ENCODE data around the gene TMEM131L. TPM values are rescaled to one million over a fixed set of nuclear protein-coding genes. Genes with fewer than 3 reads are reported as not detected.

Gene TMEM131L
- total RNA-seq, 3 donors from 2014 or later, result 5.9 to 9.8 (median 6.7) TPM

DNA sequence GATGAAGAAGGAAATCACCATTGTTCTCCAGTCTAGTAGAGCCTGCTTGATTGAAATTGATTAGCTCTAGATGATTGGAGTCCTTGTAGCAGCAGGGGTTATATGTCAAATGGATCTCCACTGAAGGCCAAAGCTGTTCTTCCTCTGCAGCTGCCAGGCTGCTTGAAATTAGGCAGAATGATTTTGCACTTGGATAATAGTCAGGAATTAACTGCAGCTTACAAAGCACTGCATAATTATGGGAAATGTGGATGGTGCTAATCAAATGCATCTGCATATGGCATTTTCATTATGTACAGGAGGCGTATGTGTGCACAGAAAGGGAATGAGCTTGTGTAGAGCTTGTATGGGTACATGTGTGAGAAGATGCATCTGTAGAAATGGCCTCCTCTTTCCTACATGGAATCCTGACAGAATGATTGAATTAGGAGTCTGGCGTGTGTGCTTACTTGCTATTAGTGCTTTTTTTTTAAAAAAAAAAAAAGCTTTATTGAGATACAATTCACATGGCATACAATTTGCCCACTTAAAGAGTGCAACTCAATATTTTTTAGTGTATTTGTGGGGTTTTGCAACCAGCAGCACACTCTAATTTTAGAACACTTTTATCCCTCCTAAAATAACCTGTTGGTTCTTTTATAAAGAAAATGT is 65.9 kb downstream of the TMEM131L start:
- ATAC-seq (no peak), DNase-seq (no peak)
- no peak for TF ChIP-seq CTCF (IDR thresholded peaks at IDR 0.05)
- Histone ChIP-seq H3K4me3 (no peak overlapping the region), H3K9me3 (no peaks in the 10 kb centered on the region), H3K4me1 (ENCODE audit: low read depth) (peaks cover 28% of the 10 kb centered on the region), H3K36me3 (ENCODE audit: low read depth) (no peaks in the 10 kb centered on the region)
- intact Hi-C loops (cut with DNase I, micrococcal nuclease), result no loop called here

DNA sequence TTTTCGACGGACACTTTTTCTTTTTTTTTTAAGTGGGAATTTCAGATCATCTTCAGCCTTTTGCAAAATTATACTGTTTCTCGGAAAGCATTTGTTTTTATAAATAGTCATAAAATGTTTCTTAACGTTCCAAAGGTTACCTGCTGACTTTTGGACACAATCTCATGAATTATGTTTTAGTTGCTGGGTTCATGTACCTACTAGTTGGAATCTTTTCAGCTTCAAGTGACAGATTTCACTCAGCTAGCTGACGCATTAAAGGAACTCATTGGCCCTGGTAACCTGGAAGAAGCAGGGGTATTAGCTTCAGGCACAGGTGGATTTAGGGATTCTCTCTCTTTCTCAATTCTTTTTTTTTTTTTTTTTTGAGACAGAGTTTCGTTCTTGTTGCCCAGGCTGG is 66.5 kb downstream of the TMEM131L start:
- H3K4me3 ChIP-seq, result no peak overlapping the region
- H3K9me3 ChIP-seq, result no peaks in the 10 kb centered on the region
- DNase-seq (no peak), ATAC-seq (peak; percentile 63)
- H3K4me1 ChIP-seq (ENCODE audit: low read depth), result peaks cover 25% of the 10 kb centered on the region
- intact Hi-C loops (cut with DNase I, micrococcal nuclease), result no loop called here
- no peak for TF ChIP-seq CTCF (IDR thresholded peaks at IDR 0.05)
- H3K36me3 ChIP-seq (ENCODE audit: low read depth), result no peaks in the 10 kb centered on the region

- no peak for ATAC-seq
- H3K36me3 ChIP-seq (ENCODE audit: low read depth), result no peaks in the 10 kb centered on the region
- intact Hi-C loops (cut with DNase I, micrococcal nuclease), result no loop called here
- no peak overlapping the region for H3K4me3 ChIP-seq
- no peaks in the 10 kb centered on the region for H3K9me3 ChIP-seq
- TF ChIP-seq CTCF (IDR thresholded peaks at IDR 0.05), result no peak
- H3K4me1 ChIP-seq (ENCODE audit: low read depth), result peaks cover 20% of the 10 kb centered on the region
- DNase-seq, result no peak
Measured at GRCh38 chr4:153533387-153533786, 67.2 kb downstream of the TMEM131L start.

DNA sequence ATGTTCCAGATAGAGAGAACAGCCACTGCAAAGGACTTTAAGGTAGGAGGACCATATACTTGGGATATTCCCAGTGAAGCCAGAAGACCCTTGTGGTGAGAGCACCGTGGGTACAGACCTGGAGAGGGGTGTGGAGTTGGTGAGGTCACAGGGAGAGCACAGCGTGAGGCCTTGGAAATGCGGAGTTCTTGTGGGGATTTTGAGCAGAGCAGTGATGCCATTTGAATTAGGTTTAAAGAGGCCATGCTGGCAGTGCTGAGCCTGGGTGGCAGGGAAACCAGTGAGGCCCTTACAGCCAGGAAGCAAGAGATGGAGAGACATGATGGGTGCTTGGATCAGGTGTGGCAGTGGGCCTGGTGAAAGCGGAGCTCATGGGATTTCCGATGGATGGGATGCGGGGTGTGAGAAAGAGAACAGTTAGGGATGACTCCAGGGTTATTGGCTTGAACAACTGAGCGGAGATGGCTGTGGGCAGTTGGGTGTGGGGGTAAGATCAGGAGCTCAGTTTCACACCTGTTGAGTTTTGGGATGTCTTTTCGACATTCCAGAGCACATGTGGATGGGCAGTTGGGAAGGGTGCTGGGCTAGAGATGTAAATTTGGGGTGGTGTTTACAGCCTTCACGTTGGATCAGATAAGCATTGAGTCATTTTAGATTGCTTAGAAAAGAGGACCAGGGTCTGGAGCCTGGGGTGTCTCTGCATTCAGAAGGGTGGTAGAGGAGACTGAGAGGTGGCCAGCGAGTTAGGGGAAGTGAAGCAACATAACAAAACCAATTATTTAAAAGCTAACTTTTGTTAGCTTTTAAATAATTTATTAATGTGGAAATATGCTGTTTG is 68.9 kb downstream of the TMEM131L start:
- H3K4me1 ChIP-seq (ENCODE audit: low read depth), result peaks cover 20% of the 10 kb centered on the region
- intact Hi-C loops (cut with DNase I, micrococcal nuclease), result no loop called here
- no peak for TF ChIP-seq CTCF (IDR thresholded peaks at IDR 0.05)
- H3K9me3 ChIP-seq, result no peaks in the 10 kb centered on the region
- no peaks in the 10 kb centered on the region for H3K36me3 ChIP-seq (ENCODE audit: low read depth)
- DNase-seq (no peak), ATAC-seq (no peak)
- no peak overlapping the region for H3K4me3 ChIP-seq

GRCh38 chr4:153535772-153536513 is 69.8 kb downstream of the TMEM131L start:
- DNase-seq, result no peak

More at GRCh38 chr4:153535772-153536513, 69.8 kb downstream of the TMEM131L start:
- intact Hi-C loops (cut with DNase I, micrococcal nuclease), result no loop called here
- H3K36me3 ChIP-seq (ENCODE audit: low read depth), result no peaks in the 10 kb centered on the region
- no peaks in the 10 kb centered on the region for H3K9me3 ChIP-seq
- no peak for TF ChIP-seq CTCF (IDR thresholded peaks at IDR 0.05)
- no peak for ATAC-seq
- H3K4me1 ChIP-seq (ENCODE audit: low read depth), result peaks cover 13% of the 10 kb centered on the region
- no peak overlapping the region for H3K4me3 ChIP-seq

All from mucosa of descending colon (tissue), 3 donors.